ENCODE results near the gene HIBCH.
"Not testable (repeated sequence)": the region's sequence is repeated elsewhere in the genome, so short reads cannot be mapped to it uniquely, and the experiment has no call there.

DNA sequence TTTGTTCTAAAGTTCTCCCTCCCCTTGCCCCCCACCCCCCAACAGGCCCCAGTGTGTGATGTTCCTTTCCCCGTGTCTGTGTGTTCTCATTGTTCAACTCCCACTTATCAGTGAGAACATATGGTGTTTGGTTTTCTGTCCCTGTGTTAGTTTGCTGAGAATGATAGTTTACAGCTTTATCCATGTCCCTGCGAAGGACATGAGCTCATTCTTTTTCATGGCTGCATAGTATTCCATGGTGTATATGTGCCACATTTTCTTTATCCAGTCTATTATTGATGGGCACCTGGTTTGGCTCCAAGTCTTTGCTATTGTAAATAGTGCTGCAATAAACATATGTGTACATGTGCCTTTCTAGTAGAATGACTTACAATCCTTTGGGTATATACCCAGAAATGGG is 21.7 kb downstream of the HIBCH start:
- not testable (repeated sequence) for TF ChIP-seq CREM (CRISPR knock-in tag; IDR thresholded peaks at IDR 0.05); TEAD4 (CRISPR knock-in tag; IDR thresholded peaks at IDR 0.05); ZNF263 (CRISPR knock-in tag; IDR thresholded peaks at IDR 0.05; ENCODE audit: low read depth); CREB1 (CRISPR knock-in tag; IDR thresholded peaks at IDR 0.05); NR1H2 (CRISPR knock-in tag; IDR thresholded peaks at IDR 0.05); TCF7 (CRISPR knock-in tag; IDR thresholded peaks at IDR 0.05; ENCODE audit: low read depth)
- TF ChIP-seq, protein P1, sequence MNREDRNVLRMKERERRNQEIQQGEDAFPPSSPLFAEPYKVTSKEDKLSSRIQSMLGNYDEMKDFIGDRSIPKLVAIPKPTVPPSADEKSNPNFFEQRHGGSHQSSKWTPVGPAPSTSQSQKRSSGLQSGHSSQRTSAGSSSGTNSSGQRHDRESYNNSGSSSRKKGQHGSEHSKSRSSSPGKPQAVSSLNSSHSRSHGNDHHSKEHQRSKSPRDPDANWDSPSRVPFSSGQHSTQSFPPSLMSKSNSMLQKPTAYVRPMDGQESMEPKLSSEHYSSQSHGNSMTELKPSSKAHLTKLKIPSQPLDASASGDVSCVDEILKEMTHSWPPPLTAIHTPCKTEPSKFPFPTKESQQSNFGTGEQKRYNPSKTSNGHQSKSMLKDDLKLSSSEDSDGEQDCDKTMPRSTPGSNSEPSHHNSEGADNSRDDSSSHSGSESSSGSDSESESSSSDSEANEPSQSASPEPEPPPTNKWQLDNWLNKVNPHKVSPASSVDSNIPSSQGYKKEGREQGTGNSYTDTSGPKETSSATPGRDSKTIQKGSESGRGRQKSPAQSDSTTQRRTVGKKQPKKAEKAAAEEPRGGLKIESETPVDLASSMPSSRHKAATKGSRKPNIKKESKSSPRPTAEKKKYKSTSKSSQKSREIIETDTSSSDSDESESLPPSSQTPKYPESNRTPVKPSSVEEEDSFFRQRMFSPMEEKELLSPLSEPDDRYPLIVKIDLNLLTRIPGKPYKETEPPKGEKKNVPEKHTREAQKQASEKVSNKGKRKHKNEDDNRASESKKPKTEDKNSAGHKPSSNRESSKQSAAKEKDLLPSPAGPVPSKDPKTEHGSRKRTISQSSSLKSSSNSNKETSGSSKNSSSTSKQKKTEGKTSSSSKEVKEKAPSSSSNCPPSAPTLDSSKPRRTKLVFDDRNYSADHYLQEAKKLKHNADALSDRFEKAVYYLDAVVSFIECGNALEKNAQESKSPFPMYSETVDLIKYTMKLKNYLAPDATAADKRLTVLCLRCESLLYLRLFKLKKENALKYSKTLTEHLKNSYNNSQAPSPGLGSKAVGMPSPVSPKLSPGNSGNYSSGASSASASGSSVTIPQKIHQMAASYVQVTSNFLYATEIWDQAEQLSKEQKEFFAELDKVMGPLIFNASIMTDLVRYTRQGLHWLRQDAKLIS (CRISPR knock-in tag; IDR thresholded peaks at IDR 0.05; ENCODE audit: borderline replicate concordance), result not testable (repeated sequence)
- TF ChIP-seq, protein P2, sequence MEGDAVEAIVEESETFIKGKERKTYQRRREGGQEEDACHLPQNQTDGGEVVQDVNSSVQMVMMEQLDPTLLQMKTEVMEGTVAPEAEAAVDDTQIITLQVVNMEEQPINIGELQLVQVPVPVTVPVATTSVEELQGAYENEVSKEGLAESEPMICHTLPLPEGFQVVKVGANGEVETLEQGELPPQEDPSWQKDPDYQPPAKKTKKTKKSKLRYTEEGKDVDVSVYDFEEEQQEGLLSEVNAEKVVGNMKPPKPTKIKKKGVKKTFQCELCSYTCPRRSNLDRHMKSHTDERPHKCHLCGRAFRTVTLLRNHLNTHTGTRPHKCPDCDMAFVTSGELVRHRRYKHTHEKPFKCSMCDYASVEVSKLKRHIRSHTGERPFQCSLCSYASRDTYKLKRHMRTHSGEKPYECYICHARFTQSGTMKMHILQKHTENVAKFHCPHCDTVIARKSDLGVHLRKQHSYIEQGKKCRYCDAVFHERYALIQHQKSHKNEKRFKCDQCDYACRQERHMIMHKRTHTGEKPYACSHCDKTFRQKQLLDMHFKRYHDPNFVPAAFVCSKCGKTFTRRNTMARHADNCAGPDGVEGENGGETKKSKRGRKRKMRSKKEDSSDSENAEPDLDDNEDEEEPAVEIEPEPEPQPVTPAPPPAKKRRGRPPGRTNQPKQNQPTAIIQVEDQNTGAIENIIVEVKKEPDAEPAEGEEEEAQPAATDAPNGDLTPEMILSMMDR (IDR thresholded peaks at IDR 0.05), result not testable (repeated sequence)
- TF ChIP-seq, protein P3, sequence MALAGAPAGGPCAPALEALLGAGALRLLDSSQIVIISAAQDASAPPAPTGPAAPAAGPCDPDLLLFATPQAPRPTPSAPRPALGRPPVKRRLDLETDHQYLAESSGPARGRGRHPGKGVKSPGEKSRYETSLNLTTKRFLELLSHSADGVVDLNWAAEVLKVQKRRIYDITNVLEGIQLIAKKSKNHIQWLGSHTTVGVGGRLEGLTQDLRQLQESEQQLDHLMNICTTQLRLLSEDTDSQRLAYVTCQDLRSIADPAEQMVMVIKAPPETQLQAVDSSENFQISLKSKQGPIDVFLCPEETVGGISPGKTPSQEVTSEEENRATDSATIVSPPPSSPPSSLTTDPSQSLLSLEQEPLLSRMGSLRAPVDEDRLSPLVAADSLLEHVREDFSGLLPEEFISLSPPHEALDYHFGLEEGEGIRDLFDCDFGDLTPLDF (CRISPR knock-in tag; IDR thresholded peaks at IDR 0.05), result not testable (repeated sequence)
